HG03139 (cell line): ENCODE data around the gene ANXA6.

ENCODE experiments used
- ATAC-seq: cut with Tn5 transposase; IDR thresholded peaks from one replicate; pipeline ENCODE4 v1.9.1; 2021; ENCODE audit not compliant: unreplicated experiment

ANXA6 gene

GRCh38 chr5:151132963-151133362 lies 24.6 kb downstream of the ANXA6 start:
- no peak for ATAC-seq

- no peak for ATAC-seq
Observed at GRCh38 chr5:151130922-151131891, 26.4 kb downstream of the ANXA6 start.

GRCh38 chr5:151130235-151130921 lies 27.2 kb downstream of the ANXA6 start:
- ATAC-seq, result no peak

- ATAC-seq, result no peak
Observed at GRCh38 chr5:151128817-151129216, 28.8 kb downstream of the ANXA6 start.

- no peak for ATAC-seq
Observed at GRCh38 chr5:151127926-151128325, 29.7 kb downstream of the ANXA6 start.

- peak; percentile 29 for ATAC-seq
Observed at GRCh38 chr5:151126199-151126645, 31.4 kb downstream of the ANXA6 start.

- no peak for ATAC-seq
Observed at GRCh38 chr5:151125421-151125820, 32.2 kb downstream of the ANXA6 start.

GRCh38 chr5:151123897-151124751 lies 33.5 kb downstream of the ANXA6 start:
- peak; percentile 84 for ATAC-seq

- ATAC-seq, result no peak
Observed at GRCh38 chr5:151122828-151123227, 34.8 kb downstream of the ANXA6 start.

- no peak for ATAC-seq
Observed at GRCh38 chr5:151121665-151122064, 35.9 kb downstream of the ANXA6 start.

GRCh38 chr5:151121095-151121494 lies 36.5 kb downstream of the ANXA6 start:
- ATAC-seq, result no peak

GRCh38 chr5:151118913-151119575 lies 38.5 kb downstream of the ANXA6 start:
- ATAC-seq, result no peak

GRCh38 chr5:151115272-151115905 lies 42.2 kb downstream of the ANXA6 start:
- ATAC-seq, result no peak

- no peak for ATAC-seq
Observed at GRCh38 chr5:151113651-151114050, 43.9 kb downstream of the ANXA6 start.

- no peak for ATAC-seq
Observed at GRCh38 chr5:151110992-151111391, 46.6 kb downstream of the ANXA6 start.

GRCh38 chr5:151110122-151110681 lies 47.4 kb downstream of the ANXA6 start:
- ATAC-seq, result no peak

GRCh38 chr5:151108566-151108965 lies 49.0 kb downstream of the ANXA6 start:
- no peak for ATAC-seq

GRCh38 chr5:151107738-151108520 lies 49.6 kb downstream of the ANXA6 start:
- no peak for ATAC-seq

- no peak for ATAC-seq
Observed at GRCh38 chr5:151107084-151107483, 50.5 kb downstream of the ANXA6 start.
